Measurements from ENCODE around the gene ARHGAP5. TPM values are rescaled to one million over a fixed set of nuclear protein-coding genes. Genes with fewer than 3 reads are reported as not detected.
"Not testable (repeated sequence)": the region's sequence is repeated elsewhere in the genome, so short reads cannot be mapped to it uniquely, and the experiment has no call there.

Gene ARHGAP5
- total RNA-seq, 1 donor, result 88.7 TPM

- no peak overlapping the region for H3K4me3 ChIP-seq (ENCODE audit: insufficient read depth, low read length)
- H3K4me1 ChIP-seq (ENCODE audit: insufficient read depth, low read length), result peaks cover 11% of the 10 kb centered on the region
- H2AFZ ChIP-seq (ENCODE audit: low read length), result no peak overlapping the region
- peak overlapping the region; percentile 56 for H3K27ac ChIP-seq (ENCODE audit: low read depth, low read length)
- H3K36me3 ChIP-seq (ENCODE audit: insufficient read depth, low read length), result no peaks in the 10 kb centered on the region
- H4K20me1 ChIP-seq (ENCODE audit: insufficient read depth, low read length), result peaks cover 21% of the 10 kb centered on the region
- TF ChIP-seq, protein P1, sequence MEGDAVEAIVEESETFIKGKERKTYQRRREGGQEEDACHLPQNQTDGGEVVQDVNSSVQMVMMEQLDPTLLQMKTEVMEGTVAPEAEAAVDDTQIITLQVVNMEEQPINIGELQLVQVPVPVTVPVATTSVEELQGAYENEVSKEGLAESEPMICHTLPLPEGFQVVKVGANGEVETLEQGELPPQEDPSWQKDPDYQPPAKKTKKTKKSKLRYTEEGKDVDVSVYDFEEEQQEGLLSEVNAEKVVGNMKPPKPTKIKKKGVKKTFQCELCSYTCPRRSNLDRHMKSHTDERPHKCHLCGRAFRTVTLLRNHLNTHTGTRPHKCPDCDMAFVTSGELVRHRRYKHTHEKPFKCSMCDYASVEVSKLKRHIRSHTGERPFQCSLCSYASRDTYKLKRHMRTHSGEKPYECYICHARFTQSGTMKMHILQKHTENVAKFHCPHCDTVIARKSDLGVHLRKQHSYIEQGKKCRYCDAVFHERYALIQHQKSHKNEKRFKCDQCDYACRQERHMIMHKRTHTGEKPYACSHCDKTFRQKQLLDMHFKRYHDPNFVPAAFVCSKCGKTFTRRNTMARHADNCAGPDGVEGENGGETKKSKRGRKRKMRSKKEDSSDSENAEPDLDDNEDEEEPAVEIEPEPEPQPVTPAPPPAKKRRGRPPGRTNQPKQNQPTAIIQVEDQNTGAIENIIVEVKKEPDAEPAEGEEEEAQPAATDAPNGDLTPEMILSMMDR (IDR thresholded peaks at IDR 0.05; ENCODE audit: extremely low read depth, low read depth, low read length), result no peak
- H3K4me2 ChIP-seq (ENCODE audit: insufficient read depth, low read length), result no peak overlapping the region
- H3K9me3 ChIP-seq (ENCODE audit: low read depth, low read length), result no peaks in the 10 kb centered on the region
- peaks cover 56% of the 10 kb centered on the region for H3K79me2 ChIP-seq (ENCODE audit: insufficient read depth, low read length)
- peak; percentile 37 for DNase-seq (ENCODE audit: insufficient read length, low spot score, missing footprints)
- H3K27me3 ChIP-seq (ENCODE audit: insufficient read depth, low read length), result no peaks in the 10 kb centered on the region
These were observed 51.6 kb downstream of the ARHGAP5 start for GRCh38 chr14:32128703-32129102.

GRCh38 chr14:32129124-32129523 is 52.0 kb downstream of the ARHGAP5 start:
- no peaks in the 10 kb centered on the region for H3K9me3 ChIP-seq (ENCODE audit: low read depth, low read length)
- H3K4me2 ChIP-seq (ENCODE audit: insufficient read depth, low read length), result peak overlapping the region; percentile 24
- peaks cover 26% of the 10 kb centered on the region for H4K20me1 ChIP-seq (ENCODE audit: insufficient read depth, low read length)
- TF ChIP-seq, protein P1 (IDR thresholded peaks at IDR 0.05; ENCODE audit: extremely low read depth, low read depth, low read length), result no peak
- no peaks in the 10 kb centered on the region for H3K27me3 ChIP-seq (ENCODE audit: insufficient read depth, low read length)
- peak; percentile 58 for DNase-seq (ENCODE audit: insufficient read length, low spot score, missing footprints)
- no peaks in the 10 kb centered on the region for H3K36me3 ChIP-seq (ENCODE audit: insufficient read depth, low read length)
- peak overlapping the region; percentile 56 for H3K27ac ChIP-seq (ENCODE audit: low read depth, low read length)
- peaks cover 11% of the 10 kb centered on the region for H3K4me1 ChIP-seq (ENCODE audit: insufficient read depth, low read length)
- H3K79me2 ChIP-seq (ENCODE audit: insufficient read depth, low read length), result peaks cover 55% of the 10 kb centered on the region
- no peak overlapping the region for H3K4me3 ChIP-seq (ENCODE audit: insufficient read depth, low read length)
- no peak overlapping the region for H2AFZ ChIP-seq (ENCODE audit: low read length)

GRCh38 chr14:32131689-32132088 is 54.6 kb downstream of the ARHGAP5 start:
- H3K4me3 ChIP-seq (ENCODE audit: insufficient read depth, low read length); H3K9me3 ChIP-seq (ENCODE audit: low read depth, low read length); H3K27me3 ChIP-seq (ENCODE audit: insufficient read depth, low read length); H3K27ac ChIP-seq (ENCODE audit: low read depth, low read length); H3K36me3 ChIP-seq (ENCODE audit: insufficient read depth, low read length); H2AFZ ChIP-seq (ENCODE audit: low read length); H3K4me2 ChIP-seq (ENCODE audit: insufficient read depth, low read length); DNase-seq (ENCODE audit: insufficient read length, low spot score, missing footprints): not testable (repeated sequence)
- Histone ChIP-seq H3K79me2 (ENCODE audit: insufficient read depth, low read length) (peaks cover 49% of the 10 kb centered on the region), H3K4me1 (ENCODE audit: insufficient read depth, low read length) (peaks cover 19% of the 10 kb centered on the region), H4K20me1 (ENCODE audit: insufficient read depth, low read length) (peaks cover 19% of the 10 kb centered on the region)

DNA sequence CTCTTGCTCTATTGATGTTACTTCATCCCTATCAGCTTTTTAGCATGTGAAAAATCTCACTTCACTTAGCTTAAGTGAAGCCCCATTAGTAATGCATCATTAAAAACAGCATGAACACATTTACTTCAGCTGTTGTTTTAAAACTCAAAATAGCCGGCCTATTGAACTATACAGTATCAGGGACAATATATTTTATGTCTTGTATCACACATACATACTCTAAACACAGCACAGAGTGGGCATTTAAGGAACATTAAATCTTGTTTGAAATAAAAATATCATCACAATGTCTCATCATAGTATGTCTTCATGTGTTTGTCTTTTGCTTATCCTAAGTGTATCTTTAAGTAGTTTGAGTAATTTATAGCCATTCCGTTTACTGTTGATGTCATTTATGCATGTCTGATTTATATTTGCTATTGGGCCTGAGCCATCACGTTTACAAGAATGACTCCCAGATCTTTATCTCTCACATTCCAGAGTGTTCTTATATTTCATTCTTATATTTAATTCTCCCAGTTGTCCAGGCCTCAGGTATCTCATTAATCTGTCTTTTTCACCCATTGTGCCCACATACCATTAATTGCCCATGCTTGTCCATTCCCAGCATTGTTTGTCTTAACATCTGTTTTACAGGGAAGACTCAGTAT is 57.5 kb downstream of the ARHGAP5 start:
- Histone ChIP-seq H3K9me3 (ENCODE audit: low read depth, low read length) (no peaks in the 10 kb centered on the region), H2AFZ (ENCODE audit: low read length) (no peak overlapping the region), H3K79me2 (ENCODE audit: insufficient read depth, low read length) (peaks cover 52% of the 10 kb centered on the region), H3K27me3 (ENCODE audit: insufficient read depth, low read length) (no peaks in the 10 kb centered on the region), H3K4me1 (ENCODE audit: insufficient read depth, low read length) (peaks cover 11% of the 10 kb centered on the region), H3K4me3 (ENCODE audit: insufficient read depth, low read length) (no peak overlapping the region), H3K36me3 (ENCODE audit: insufficient read depth, low read length) (peaks cover 9% of the 10 kb centered on the region), H3K4me2 (ENCODE audit: insufficient read depth, low read length) (no peak overlapping the region), H3K27ac (ENCODE audit: low read depth, low read length) (no peak overlapping the region), H4K20me1 (ENCODE audit: insufficient read depth, low read length) (peaks cover 20% of the 10 kb centered on the region)
- peak; percentile 73 for DNase-seq (ENCODE audit: insufficient read length, low spot score, missing footprints)
- TF ChIP-seq, protein P1 (IDR thresholded peaks at IDR 0.05; ENCODE audit: extremely low read depth, low read depth, low read length), result no peak

Data from osteoblast (primary cell).